ENCODE results near the gene UROC1. TPM values are rescaled to one million over a fixed set of nuclear protein-coding genes. Genes with fewer than 3 reads are reported as not detected.

Gene UROC1
- total RNA-seq, 1 experiment from 2014 or later: not detected

DNA sequence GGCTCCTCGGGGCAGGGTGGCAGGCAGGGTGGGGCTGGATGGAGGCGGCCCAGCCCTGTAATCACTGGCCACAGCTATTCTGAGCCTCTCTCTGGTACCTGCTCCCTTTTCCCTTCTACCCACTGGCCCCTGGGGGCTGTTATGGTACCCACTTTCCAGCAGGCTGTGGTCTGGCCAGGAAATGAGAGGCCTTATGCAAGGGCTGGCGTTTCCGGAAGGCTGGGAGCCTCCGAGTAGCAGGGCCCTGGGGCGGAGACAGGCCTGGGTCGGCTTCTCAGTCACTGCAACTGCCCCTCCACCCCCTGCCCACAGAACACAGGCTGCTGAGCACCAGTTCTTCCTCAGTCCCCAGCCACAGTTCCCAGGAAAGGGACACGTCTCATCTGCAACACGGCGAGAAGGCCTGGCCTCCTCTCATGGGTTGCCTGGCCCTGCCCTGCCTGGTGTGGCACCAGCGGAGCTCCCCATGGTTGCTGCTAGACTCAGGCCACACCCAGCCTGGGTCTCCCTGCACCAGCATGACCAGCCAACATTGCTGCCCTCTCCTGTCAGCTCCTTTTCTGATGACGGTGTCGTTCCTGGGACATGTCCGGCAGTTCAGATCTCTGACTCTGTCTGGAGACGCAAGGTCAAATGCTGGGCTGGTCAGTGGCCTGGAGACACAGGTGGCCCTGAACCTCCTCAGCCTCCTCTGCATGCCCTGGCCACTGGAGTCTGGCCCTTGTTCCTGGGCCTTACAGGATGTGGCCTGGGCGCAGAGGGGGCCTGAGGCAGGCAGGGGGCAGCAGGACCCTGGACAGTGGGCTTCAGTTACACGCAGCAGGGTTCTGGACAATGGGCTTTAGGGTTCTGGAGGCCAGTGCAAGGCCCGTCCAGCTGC, 12.8 kb upstream of the UROC1 start:
- no TSS peak for BruUV-seq (replicated peaks)
- peaks cover 40% of the 10 kb centered on the region for H3K27me3 ChIP-seq (ENCODE audit: insufficient read depth, low read length)
- H3K9me3 ChIP-seq (ENCODE audit: control insufficient read depth in 1 of 2, insufficient read depth in 1 of 2, low read depth in 1 of 2, low read length in 2 of 2): no peaks in the 10 kb centered on the region
- RAD21 ChIA-PET (ENCODE audit: low non-redundant PET in 1 of 2, low total read pairs in 2 of 2, uncharacterized antibody in 2 of 2, unreplicated experiment in 2 of 2): no interaction called here
- no peaks in the 10 kb centered on the region for H3K4me1 ChIP-seq (ENCODE audit: control insufficient read depth in 1 of 2, insufficient read depth in 2 of 2, low read length in 2 of 2)
- intact Hi-C loops (cut with micrococcal nuclease): no loop called here
- no peak overlapping the region for H3K4me2 ChIP-seq (ENCODE audit: low read length)
- H3K36me3 ChIP-seq (ENCODE audit: control insufficient read depth in 1 of 2, insufficient read depth in 2 of 2, low read length in 2 of 2): no peaks in the 10 kb centered on the region
- TF ChIP-seq MAX (IDR thresholded peaks at IDR 0.05) (no peak), CTCF (IDR thresholded peaks at IDR 0.05 in 2 of 3, conservative IDR thresholded peaks at IDR 0.05 in 1 of 3; ENCODE audit: borderline replicate concordance in 1 of 3, insufficient read depth in 1 of 3, low read depth in 2 of 3, low read length in 2 of 3) (0 out of 6 replicates have a peak, but pooled peaks of 1 of the 3 experiments have one; percentile 3)
- no peak overlapping the region for H3K4me3 ChIP-seq (replicated peaks in 1 of 2; ENCODE audit: low read depth in 1 of 2, low read length in 2 of 2)
- no peaks in the 10 kb centered on the region for H3K79me2 ChIP-seq (ENCODE audit: insufficient read depth, low read length)
- no peak overlapping the region for H3K9ac ChIP-seq (ENCODE audit: low read length)
- POLR2A ChIA-PET: no interaction called here
- CTCF ChIA-PET: no interaction called here
- H4K20me1 ChIP-seq (ENCODE audit: insufficient read depth): no peaks in the 10 kb centered on the region
- H3K9me2 ChIP-seq (ENCODE audit: insufficient read depth): no peaks in the 10 kb centered on the region
- no peak for DNase-seq (ENCODE audit: low read depth, low spot score)
- no peak overlapping the region for H2AFZ ChIP-seq (ENCODE audit: low read depth, low read length, poor library complexity, severe bottlenecking)
- ATAC-seq: no peak; the same call in 1 of the 2 replicates
- no peak overlapping the region for H3K27ac ChIP-seq (ENCODE audit: low read depth, low read length)

GRCh38 chr3:126529585-126530170, 12.1 kb upstream of the UROC1 start:
- intact Hi-C loops (cut with micrococcal nuclease): loop anchor here (10.0 kb wide), 1 partner anchor 135 kb away; no protein-coding TSS in a partner anchor
- no peaks in the 10 kb centered on the region for H4K20me1 ChIP-seq (ENCODE audit: insufficient read depth)

More at GRCh38 chr3:126529585-126530170, 12.1 kb upstream of the UROC1 start:
- ChIA-PET CTCF (no interaction called here), RAD21 (ENCODE audit: low non-redundant PET in 1 of 2, low total read pairs in 2 of 2, uncharacterized antibody in 2 of 2, unreplicated experiment in 2 of 2) (no interaction called here), POLR2A (no interaction called here)
- BruUV-seq (replicated peaks): no TSS peak
- peaks cover 33% of the 10 kb centered on the region for H3K27me3 ChIP-seq (ENCODE audit: insufficient read depth, low read length)
- H3K4me2 ChIP-seq (ENCODE audit: low read length): no peak overlapping the region
- H3K9me2 ChIP-seq (ENCODE audit: insufficient read depth): no peaks in the 10 kb centered on the region
- H3K9ac ChIP-seq (ENCODE audit: low read length): no peak overlapping the region
- no peak overlapping the region for H3K4me3 ChIP-seq (replicated peaks in 1 of 2; ENCODE audit: low read depth in 1 of 2, low read length in 2 of 2)
- no peak for ATAC-seq
- H3K79me2 ChIP-seq (ENCODE audit: insufficient read depth, low read length): no peaks in the 10 kb centered on the region
- DNase-seq (ENCODE audit: low read depth, low spot score): no peak
- peaks cover 0 to 2% of the 10 kb centered on the region in 2 experiments; a peak in 1 of 4 replicates for H3K4me1 ChIP-seq (ENCODE audit: control insufficient read depth in 1 of 2, insufficient read depth in 2 of 2, low read length in 2 of 2)
- no peak overlapping the region for H3K27ac ChIP-seq (ENCODE audit: low read depth, low read length)
- H2AFZ ChIP-seq (ENCODE audit: low read depth, low read length, poor library complexity, severe bottlenecking): no peak overlapping the region
- no peaks in the 10 kb centered on the region for H3K36me3 ChIP-seq (ENCODE audit: control insufficient read depth in 1 of 2, insufficient read depth in 2 of 2, low read length in 2 of 2)
- no peak for TF ChIP-seq EZH2 (IDR thresholded peaks at IDR 0.05)
- TF ChIP-seq ZFX (IDR thresholded peaks at IDR 0.05): no peak
- H3K9me3 ChIP-seq (ENCODE audit: control insufficient read depth in 1 of 2, insufficient read depth in 1 of 2, low read depth in 1 of 2, low read length in 2 of 2): no peaks in the 10 kb centered on the region

All from HCT116 (cell line).